Iris pigment epithelial cell (primary cell): Measurements from ENCODE around the gene GGA1.
A peak's percentile ranks its signal among the peaks of the same experiment; 100 is the strongest.
"Not testable (repeated sequence)": the region's sequence is repeated elsewhere in the genome, so short reads cannot be mapped to it uniquely, and the experiment has no call there.

Experiments used
- DNase-seq: peaks from one replicate; pipeline ENCODE4 v3.0.0-alpha.2; 2011; ENCODE audit warnings: low read depth

GGA1 gene

DNA sequence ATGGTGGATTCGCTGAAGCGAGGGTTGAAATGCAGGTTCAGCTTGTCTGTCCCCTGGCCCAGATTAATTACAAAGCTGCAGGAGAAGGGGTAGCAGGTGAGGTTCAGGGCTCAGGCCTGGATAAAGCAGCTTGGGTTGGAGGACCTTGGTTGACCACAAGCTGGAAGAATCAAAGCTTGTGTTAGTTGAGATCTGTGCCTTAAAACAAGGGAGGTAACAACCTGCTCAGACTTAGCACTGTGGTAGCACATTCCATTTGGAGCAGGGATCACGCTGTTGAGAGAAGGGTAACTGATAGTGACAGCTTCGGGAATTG lies 38.0 kb upstream of the GGA1 start:
- DNase-seq = no peak

DNA sequence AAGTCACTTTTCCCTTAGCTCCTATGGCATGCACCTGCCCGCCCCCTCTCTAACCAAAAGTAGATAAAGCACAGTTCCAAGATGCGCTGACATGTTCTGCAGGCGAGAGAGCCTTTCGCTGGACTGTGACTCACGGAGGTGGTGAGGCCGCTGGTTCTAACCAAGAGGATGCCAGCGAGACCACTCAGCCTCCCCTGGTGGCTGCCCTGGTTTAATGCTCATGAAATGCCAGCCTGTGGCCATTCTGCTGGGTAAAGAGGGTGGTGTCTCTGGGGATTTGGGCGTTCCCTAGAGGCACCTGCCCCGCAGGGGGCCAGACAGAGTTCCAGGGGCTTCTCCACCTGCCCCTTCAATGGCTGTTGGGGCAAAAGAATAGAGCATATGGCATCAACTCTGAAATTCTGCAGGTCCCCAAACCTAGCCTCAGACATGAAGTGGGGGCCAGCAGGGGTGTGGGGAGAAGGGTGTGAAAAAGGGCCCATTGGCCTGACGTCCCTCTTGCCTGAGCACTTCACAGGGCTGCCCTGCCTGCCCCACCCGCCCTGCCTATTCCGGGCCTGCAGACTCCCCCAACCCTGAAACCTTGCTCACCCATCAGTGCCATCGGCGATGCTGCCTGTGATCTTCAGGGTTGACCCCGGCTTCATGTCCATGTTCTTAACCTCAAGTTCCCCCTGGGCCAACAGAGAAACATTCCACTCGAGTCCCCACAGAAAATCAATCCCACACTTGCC lies 37.2 kb upstream of the GGA1 start:
- DNase-seq = no peak

DNA sequence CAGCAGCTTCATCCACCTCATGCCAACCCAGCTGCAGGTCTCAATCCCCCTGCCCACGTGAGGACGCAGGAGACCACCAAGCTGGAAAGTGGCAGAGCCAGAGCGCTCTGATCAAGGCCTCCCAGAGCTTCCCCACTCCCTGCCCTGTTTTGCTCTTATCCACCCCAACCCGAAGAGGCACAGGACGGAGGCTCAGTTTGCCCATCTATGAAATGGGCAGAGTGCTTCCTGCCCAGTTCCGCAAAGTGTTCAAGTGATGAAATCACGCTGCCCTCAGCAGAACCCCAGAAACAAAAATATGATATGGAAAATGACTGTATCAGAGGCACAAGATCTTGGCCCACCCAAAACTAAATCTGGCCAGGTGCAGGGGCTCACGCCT lies 36.7 kb upstream of the GGA1 start:
- DNase-seq = no peak

DNA sequence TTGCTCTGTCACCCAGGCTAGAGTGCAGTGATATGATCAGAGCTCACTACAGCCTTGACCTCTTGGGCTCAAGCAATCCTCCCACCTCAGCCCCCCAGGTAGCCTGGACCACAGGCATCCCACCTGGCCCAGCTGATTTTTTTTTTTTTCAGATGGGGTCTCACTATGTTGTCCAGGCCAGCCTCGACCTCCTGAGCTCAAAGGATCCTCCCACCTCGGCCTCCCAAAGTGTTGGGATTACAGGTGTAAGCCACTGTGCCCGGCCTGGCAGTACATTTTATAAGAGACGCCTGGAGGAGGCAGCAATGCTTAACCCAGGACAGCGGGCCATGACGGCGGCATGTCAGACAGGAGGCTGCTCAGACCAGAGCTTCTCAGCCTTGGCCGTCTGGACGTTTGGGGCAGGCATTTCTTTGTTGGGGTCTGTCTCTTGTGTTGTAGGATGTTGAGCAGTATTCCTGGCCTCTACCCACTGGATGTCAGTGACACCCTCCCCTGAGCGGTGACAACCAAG lies 33.1 kb upstream of the GGA1 start:
- no peak for DNase-seq

DNA sequence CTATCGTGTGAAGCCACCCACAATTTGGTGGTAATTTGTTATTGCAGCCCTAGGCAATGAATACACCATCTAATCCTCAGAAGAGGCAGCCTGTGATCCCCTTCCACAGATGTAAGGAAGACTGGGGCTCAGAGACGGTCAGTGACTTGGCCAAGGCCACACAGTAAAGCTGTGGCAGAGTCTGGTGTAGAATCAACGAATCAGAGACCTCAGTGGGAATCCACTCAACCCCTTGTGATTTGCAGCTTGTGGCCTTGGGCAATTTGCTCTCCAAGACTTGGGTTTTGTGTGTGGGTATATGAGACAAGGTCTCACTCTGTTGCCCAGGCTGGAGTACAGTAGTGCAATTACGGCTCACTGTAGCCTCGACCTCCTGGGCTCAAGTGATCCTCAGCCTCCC lies 30.6 kb upstream of the GGA1 start:
- no peak for DNase-seq

DNA sequence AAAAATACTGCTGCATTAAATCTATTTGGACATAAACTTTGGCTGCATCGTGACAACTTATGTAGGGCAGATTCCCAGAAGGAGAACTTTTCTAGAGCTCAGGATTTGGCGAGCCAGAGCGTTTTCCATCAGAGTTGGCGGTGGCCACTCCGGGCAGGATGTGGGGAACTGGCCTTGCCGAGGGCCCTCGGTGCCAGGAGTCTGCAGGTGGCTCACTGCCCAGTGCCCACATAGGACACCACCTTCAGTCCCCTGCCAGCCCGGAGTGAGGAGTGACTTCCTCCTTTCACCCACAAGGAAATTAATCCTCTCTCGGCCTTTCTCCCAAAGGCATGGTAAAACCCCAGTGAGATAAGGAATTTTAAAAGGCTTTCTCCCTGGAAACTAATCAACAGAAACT lies 27.1 kb upstream of the GGA1 start:
- DNase-seq = no peak

DNA sequence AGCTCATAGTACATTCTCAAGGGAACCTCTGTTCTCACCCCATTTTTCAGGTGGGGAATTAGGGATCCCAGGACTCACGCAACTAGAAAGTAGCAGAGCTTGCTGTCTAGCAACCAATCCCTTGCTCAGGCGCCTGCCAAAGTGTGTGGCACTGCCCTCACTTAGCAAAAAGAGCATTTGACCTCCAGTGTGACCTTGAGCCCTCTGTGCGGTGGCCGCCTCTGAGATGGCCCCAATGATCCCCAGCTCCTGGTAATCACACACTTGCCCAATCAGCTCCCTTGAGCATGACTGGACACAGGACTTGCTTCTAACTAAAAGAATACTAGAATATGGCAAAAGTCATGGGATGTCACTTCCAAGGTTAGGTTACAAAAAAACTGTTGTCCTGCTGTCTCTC lies 26.1 kb upstream of the GGA1 start:
- no peak for DNase-seq

DNA sequence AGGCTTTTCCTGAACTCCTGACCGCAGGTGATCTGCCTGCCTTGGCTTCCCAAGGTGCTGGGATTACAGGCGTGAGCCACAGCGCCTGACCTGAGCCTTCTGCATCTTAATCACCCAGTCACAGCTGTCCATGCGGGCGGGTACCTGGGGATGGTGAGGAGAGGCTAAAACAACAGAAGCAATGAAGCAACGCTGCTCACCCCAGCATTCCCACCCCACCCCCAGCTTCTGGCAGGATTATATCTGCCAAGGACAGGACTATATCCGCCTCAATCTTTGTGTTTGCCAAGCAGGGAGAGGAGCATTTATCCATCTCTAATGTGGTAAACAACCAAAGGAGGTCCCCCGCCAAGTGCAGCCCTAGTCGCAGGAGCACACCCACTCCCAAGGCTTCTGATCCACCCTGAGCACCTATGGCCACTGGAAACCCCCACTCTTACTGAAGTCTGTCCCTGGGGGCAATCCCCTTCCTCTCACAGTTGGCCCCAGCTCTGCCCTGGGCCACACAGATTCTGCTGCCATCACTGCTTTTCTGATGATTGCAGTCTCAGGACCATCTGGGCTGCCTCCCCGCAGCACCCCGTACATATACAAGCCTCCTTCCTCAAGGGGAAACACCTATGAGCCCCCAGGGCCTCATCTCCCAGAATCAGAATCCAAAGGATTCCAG lies 20.0 kb upstream of the GGA1 start:
- DNase-seq = no peak

DNA sequence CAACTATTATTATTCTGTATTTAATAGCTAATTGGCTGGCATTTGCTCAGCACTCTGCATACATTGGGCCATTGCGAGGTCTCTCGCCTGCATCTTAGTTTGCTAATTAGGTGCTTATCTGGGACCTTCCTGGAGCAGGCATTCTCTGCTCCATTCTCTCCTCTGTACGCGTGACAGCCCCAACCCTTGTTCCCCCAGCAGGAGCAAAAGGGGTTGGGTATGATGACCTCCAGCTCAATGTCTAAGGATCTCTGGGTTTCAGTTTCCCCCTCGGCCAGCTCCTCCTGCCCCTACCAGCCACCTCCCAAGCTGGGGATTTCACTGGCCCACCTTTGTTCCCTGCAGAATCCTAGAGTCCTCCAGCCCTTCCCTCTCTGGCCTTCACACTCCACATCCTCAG lies 19.0 kb upstream of the GGA1 start:
- DNase-seq = no peak

DNA sequence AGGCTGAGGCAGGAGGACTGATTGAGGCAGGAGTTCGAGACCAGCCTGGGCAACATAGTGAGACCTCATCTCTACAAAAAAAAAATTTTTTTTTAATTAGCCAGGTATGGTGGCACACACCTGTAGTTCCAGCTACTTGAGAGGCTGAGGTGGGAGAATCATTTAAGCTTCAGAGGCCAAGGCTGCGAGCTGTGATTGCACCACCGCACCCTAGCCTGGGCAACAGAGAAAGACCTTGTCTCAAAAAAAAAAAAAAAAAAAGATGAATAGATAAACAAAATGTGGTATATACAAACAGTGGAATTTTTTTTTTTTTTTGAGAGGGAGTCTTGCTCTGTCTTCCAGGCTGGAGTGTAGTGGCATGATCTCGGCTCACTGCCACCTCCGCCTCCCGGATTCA lies 17.6 kb upstream of the GGA1 start:
- DNase-seq = not testable (repeated sequence)

DNA sequence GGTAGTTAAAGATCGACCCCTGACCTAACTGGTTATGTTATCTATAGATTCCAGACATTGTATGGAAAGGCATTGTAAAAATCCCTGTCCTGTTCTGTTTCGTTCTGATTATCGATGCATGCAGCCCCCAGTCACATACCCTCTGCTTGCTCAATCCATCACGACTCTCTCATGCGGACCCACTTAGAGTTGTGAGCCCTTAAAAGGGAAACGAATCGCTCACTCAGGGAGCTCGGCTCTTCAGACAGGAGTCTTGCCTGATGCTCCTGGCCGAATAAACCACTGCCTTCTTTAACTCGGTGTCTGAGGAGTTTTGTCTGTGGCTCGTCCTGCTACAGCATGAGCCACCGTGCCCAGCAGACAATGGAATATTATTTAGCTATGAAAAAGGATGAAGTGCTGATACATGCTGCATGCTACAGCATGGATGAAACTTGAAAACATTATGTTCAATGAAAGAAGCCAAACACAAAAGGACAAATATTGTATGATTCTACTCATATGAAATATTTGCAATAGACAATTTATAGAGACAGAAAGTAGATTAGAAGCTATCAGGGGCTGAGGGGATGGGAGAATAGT lies 16.7 kb upstream of the GGA1 start:
- DNase-seq = no peak

DNA sequence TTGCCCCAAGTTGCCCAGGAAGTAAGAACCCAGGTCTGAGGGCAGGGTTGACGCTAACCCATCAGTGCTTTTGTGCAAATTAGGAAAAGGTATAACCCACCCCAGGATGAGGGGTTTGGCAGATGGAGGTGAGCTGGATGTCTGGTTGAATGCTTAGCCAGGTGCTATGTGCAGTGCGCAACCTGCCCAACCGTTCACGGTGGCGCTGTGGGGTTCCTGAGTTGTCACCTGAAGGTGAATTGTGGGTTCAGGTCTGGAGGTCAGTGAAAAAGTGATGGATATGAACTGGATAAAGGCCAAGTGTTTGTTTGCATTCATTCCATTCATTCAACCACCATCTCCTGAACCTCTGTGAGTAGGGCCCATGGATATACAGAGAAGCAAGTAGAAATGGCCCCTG lies 14.4 kb upstream of the GGA1 start:
- DNase-seq = no peak

DNA sequence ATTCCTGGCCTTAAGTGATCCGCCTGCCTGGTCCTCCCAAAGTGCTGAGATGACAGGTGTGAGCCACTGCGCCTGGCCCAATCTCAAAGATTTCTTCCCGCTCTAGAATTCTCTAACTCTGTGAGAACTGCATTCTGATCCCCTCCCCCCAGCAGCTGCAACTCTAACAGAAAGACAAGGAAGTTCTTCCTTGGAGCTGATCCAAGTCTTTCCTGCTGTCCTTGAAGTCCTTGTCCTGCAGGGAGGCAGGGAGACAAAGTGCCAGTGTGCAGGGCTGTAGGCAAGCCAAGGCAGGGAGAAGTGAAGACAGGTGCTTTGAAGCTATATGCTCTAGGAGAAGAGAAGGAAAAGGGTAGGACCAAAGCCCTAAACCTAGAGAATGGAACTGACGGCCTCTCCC lies 9.5 kb upstream of the GGA1 start:
- no peak for DNase-seq

DNA sequence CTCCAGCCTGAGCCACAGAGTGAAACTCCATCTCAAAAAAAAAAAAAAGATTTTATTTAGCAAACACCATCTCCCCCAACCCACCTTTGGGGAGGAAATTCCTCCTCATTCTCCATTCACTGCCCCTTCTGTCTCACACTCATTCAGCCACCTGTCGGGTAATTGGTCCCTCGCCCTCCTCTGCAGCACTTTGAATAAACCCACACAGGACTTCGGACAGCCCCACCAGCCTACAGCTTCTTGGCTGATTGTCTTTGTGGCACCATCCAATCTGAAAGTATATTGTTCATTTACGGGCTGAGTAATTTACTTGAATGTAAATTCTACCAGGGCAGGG lies 7.5 kb upstream of the GGA1 start:
- no peak for DNase-seq

DNA sequence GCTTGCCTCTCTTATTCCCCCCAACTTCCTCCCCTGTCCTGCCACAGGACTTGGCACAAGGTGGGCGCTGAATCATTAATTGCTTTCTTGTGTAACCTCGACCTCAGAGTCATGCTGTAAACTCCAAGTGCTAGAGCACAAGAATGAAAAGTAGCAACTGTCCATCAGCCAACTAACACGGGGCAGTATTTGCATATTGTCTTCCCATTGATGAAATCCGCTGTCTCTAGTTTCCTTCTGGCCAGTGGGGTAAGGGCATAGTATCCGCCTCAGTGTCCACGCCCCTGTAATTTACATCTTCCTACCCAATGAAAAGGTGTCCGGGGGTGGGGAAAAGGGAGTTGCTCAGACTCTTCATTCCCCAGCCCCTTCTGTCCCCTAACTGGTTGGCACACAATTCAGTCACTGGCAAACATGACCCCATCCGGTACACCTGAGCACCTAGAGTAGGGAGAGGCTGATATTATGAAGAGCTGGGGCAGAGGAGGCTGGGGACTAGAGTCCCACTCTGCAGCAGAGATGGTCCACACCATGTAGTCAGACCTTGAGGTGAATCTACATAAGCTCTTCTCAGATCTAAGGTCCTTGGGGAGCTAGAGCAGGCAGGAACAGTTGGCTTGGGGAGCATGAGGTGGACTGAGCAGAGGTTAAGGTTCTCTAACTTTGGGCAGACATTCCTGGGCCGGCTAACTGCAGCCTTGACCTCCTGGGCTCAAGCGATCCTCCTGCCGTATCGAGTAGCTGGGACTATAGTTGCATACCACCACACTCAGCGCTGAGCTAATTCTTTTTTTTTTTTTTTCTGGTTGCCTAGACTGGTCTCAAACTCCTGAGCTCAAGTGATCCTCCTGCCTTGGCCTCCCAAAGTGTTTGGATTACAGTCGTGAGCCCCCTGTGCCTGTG lies 6.8 kb upstream of the GGA1 start:
- peak; percentile 73 for DNase-seq

DNA sequence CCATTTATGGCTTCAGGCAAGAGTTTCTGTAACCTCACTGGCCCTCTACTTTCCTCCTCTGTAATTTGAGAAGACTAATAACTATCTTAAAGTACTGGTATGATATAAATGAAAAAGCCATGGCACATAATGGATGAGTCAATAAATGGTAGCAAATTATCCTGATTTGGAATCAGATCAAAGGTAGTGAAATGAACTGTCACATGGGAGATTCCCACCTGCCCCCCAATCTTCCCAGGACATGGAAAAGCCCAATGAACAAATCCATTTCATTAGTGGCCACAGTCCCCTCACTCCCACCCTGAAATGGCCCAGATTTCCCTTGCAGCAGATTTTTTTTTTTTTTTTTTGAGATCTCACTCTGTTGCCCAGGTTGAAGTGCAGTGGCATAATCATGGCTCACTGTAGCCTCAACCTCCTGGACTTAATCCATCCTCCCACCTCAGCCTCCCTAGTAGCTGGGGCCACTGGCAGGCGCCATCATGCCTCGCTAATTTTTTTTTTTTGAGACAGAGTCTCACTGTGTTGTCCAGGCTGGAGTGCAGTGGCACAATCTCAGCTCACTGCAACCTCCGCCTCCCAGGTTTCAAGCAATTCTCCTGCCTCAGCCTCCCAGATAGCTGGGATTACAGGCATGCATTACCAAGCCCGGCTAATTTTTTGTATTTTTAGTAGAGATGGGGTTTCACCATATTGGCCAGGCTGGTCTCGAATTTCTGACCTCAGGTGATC lies 5.9 kb upstream of the GGA1 start:
- DNase-seq = not testable (repeated sequence)

DNA sequence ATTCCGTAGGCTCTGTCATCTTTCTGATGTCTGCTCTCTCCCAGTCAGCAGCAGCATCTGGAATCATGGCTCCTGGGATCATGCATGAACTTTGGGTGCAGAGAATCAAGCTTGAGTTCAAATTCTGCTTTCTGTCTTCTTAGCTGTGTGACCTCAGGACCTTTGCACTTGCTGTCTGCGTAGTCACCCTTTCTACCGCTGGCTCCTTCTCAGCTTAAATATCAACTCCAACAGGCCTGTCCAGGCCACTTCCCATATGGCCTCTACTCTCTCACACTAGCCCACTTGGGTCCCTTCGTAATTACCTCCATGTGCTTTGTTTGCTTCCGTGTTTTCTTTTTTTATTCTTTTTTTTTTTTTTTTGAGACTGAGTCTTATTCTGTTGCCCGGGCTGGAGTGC lies 4.6 kb upstream of the GGA1 start:
- DNase-seq = no peak

DNA sequence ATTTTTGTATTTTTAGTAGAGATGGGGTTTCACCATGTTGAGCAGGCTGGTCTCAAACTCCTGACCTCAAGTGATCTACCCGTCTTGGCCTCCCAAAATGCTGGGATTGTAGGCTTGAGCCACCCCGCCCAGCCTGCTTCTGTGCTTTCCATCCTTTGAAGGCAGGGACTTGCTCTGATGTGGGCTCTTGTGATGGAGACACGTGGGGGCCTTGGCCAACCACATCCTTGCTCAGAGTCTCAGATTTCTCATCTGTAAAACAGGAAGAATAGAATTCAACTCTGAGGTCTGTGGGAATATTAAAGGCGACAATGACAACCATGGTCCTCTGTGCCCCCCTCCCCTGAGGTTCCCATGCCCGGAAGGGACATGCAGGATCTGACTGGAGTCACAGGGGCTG lies 3.8 kb upstream of the GGA1 start:
- DNase-seq = no peak

DNA sequence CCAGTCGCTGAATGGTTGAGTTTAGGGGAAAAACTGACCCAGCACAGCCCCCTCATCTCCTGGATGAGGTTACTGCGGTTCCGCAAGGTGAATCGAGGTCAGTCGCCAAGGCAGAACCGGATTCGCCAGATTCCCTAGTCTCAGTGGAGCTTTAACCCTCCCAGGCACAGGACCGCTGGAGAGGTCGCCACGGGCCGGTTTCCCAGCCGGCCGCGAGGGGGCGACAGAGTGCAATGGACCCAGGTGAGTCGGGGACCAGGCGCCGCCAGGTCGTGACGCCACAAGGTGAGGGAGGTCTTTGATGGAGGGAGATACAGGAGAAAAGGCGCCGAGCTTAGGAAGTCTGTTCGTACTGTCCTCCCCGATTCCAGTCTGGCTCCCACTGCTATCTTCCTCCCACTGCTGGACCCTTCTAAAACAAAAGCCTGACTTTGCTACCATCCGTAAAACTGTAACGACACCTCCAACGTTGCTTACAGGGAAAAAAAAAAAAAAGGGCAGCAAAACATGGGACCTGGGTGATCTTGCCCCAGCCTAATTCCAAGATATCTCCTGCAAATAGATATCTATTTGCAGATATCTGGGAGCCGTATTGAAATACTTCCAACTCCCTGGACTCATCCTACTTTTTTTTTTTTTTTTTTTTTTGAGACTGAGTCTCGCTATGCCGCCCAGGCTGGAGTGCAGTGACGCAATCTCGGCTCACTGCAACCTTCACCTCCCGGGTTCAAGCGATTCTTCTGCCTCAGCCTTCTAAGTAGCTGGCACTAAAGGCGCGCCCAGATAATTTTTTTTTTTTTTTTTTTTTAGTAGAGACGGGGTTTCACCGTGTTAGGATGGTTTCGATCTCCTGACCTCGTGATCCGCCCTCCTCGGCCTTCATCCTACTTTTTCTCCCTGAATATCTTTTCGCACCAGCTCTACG lies 1.4 kb upstream of the GGA1 start:
- peak; percentile 38 for DNase-seq

DNA sequence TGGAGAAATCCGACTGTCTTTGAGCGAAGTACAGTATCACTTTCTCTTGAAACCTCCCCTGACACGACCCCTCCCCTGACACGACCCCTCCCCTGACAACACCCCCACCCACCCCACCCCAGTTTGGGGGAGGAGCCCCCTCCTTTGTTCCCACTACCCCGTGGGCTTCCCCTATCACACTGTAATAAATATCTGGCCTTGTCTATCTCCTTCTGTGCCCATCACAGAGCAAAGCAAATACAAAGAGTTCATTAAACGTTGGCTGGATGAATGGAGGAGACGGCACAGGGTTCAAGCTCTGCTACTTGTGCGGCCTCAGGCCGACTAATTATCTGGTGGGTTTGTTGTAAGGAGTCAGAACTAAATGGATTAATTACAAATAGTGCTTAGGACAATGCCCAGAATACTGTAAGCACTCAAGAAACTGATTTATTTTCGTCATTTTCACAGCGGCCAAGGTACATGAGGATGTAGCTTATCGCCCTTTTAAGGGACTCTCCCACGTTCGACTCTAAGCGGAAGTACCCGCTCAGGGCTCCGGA lies 628 bp upstream of the GGA1 start:
- DNase-seq = no peak
